Ishikawa (cell line): ENCODE data around the gene STAT4.

Source experiments
- CEBPB ChIP-seq: IDR thresholded peaks from 2 replicates; pipeline ENCODE4 v1.6.1; 2012
- CREB1 ChIP-seq: IDR thresholded peaks from 2 replicates; pipeline ENCODE4 v1.6.1; 2012; ENCODE audit warnings: low read depth
- EGR1 ChIP-seq: IDR thresholded peaks from 2 replicates; pipeline ENCODE4 v1.6.1; 2012
- EP300 ChIP-seq: IDR thresholded peaks from 2 replicates; pipeline ENCODE4 v1.6.1; 2012; ENCODE audit warnings: borderline replicate concordance
- MAX ChIP-seq: IDR thresholded peaks from 2 replicates; pipeline ENCODE4 v1.6.1; 2012
- NFIC ChIP-seq: IDR thresholded peaks from 2 replicates; pipeline ENCODE4 v1.6.1; 2012
- RAD21 ChIP-seq: IDR thresholded peaks from 2 replicates; pipeline ENCODE4 v1.6.1; 2012; ENCODE audit warnings: low read depth
- REST ChIP-seq: IDR thresholded peaks from 2 replicates; pipeline ENCODE4 v1.6.1; 2012; ENCODE audit warnings: low read depth, mild to moderate bottlenecking
- TAF1 ChIP-seq: IDR thresholded peaks from 2 replicates; pipeline ENCODE4 v1.6.1; 2012; ENCODE audit warnings: low read depth, mild to moderate bottlenecking
- TCF12 ChIP-seq: IDR thresholded peaks from 2 replicates; pipeline ENCODE4 v1.6.1; 2012; ENCODE audit warnings: low read depth
- TEAD4 ChIP-seq: IDR thresholded peaks from 2 replicates; pipeline ENCODE4 v1.6.1; 2012
- ZBTB7A ChIP-seq: IDR thresholded peaks from 2 replicates; pipeline ENCODE4 v1.6.1; 2012; ENCODE audit warnings: low read depth

GRCh38 chr2:191166756-191167445 lies 16.1 kb upstream of the STAT4 start:
- TF ChIP-seq EP300 (no peak), TEAD4 (no peak), REST (no peak), NFIC (no peak), MAX (no peak), CREB1 (no peak), TAF1 (no peak), CEBPB (no peak), ZBTB7A (no peak), RAD21 (no peak), TCF12 (no peak), EGR1 (no peak)
